Gastrocnemius medialis (tissue), 4 donors: ENCODE data around the gene MCUR1. TPM values are rescaled to one million over a fixed set of nuclear protein-coding genes. Genes with fewer than 3 reads are reported as not detected.
"Not testable (repeated sequence)": the region's sequence is repeated elsewhere in the genome, so short reads cannot be mapped to it uniquely, and the experiment has no call there.

Experiments
- ATAC-seq, 2 donors: fragments of 150-250 bp; one replicate each; pipeline ENCODE4 v1.9.1; 2016
- DNase-seq, 2 donors: peaks; one replicate each; pipeline ENCODE4 v3.0.0-alpha.2; 2019
- H3K27ac ChIP-seq, 4 donors: fragments of 200-600 bp; sonication (generic); 1 replicate in 1 of 4; 2 replicates in 3 of 4; pipeline ENCODE4 v1.5.1; 2016 to 2018; ENCODE audit warnings: mild to moderate bottlenecking in 2 of 4, moderate library complexity in 1 of 4
- H3K27me3 ChIP-seq, 3 donors: fragments of 200-600 bp; sonication (generic) in 2 of 3; 1 replicate in 1 of 3; 2 replicates in 2 of 3; pipeline versions ENCODE4 v1.5.1 to v1.6.0; 2016 to 2019; ENCODE audit warnings: mild to moderate bottlenecking in 1 of 3, moderate library complexity in 1 of 3
- H3K36me3 ChIP-seq, 2 donors: fragments of 200-600 bp; sonication (generic) in 1 of 2; one replicate each; pipeline ENCODE4 v1.5.1; 2017 to 2018
- H3K4me1 ChIP-seq, 2 donors: fragments of 200-600 bp; sonication (generic) in 1 of 2; one replicate each; pipeline ENCODE4 v1.5.1; 2016 to 2017; ENCODE audit warnings: mild to moderate bottlenecking in 2 of 2
- H3K4me3 ChIP-seq, 4 donors: fragments of 200-600 bp; sonication (generic) in 3 of 4; 1 replicate in 1 of 4; 2 replicates in 3 of 4; pipeline ENCODE4 v1.5.1; 2016 to 2019; ENCODE audit warnings: mild to moderate bottlenecking in 2 of 4
- H3K9me3 ChIP-seq, 3 donors: fragments of 200-600 bp; sonication (generic) in 2 of 3; 1 replicate in 1 of 3; 2 replicates in 2 of 3; pipeline ENCODE4 v1.5.1; 2016 to 2019
- CTCF ChIP-seq, 5 experiments: fragments of 450-650 bp in 3 of 5; fragments of 200-600 bp in 2 of 5; sonication (generic) in 2 of 5; IDR thresholded peaks in 4 of 5; conservative IDR thresholded peaks in 1 of 5; 1 replicate in 4 of 5; 2 replicates in 1 of 5; pipeline ENCODE4 v1.5.1; 2016 to 2019; ENCODE audit warnings: antibody characterized with exemption in 5 of 5, mild to moderate bottlenecking in 3 of 5, moderate library complexity in 3 of 5
- POLR2A ChIP-seq, 2 donors: fragments of 450-650 bp; IDR thresholded peaks; one replicate each; pipeline ENCODE4 v1.6.1; 2017; ENCODE audit warnings: antibody characterized with exemption in 2 of 2, mild to moderate bottlenecking in 2 of 2, moderate library complexity in 2 of 2
- in situ Hi-C, 4 donors: fragments of 200-750 bp; cut with MboI; loops; one replicate each; pipeline versions ENCODE4 v1.15.0 to v1.8.0; 2017; ENCODE audit warnings: low sequenced_read_pairs in 4 of 4
- intact Hi-C: fragments of 100-400 bp; cut with DNase I; formaldehyde crosslinking; loops from one replicate; pipeline ENCODE4 v1.15.1; 2023; ENCODE audit warnings: low total_unique reads
- total RNA-seq, 4 donors: library from RNA; depleted of rRNA; stranded (reverse); fragments of >200 nt; gene quantifications; one replicate each; pipeline versions ENCODE4 v1.1.0 to v1.2.3, GENCODE V29; 2016

The MCUR1 gene
- total RNA-seq, 4 donors from 2014 or later, result 9.5 to 29.4 (median 18.1) TPM

- Histone ChIP-seq H3K4me3 (no peak overlapping the region), H3K9me3 (no peaks in the 10 kb centered on the region), H3K27me3 (no peaks in the 10 kb centered on the region), H3K36me3 (no peaks in the 10 kb centered on the region), H3K27ac (no peak overlapping the region), H3K4me1 (no peaks in the 10 kb centered on the region)
- ATAC-seq (no peak), DNase-seq (no peak)
- TF ChIP-seq CTCF (IDR thresholded peaks at IDR 0.05 in 4 of 5, conservative IDR thresholded peaks at IDR 0.05 in 1 of 5) (no peak), POLR2A (IDR thresholded peaks at IDR 0.05) (no peak)
- in situ Hi-C loops, result no loop called here
- intact Hi-C loops, result no loop called here
Observed at GRCh38 chr6:13836170-13836569, 21.8 kb upstream of the MCUR1 start.

- intact Hi-C loops, result no loop called here
- no peak for DNase-seq
- H3K9me3 ChIP-seq, result no peaks in the 10 kb centered on the region
- H3K4me3 ChIP-seq, result no peak overlapping the region
- no peaks in the 10 kb centered on the region for H3K36me3 ChIP-seq
- no peak overlapping the region for H3K27ac ChIP-seq
- ATAC-seq, result no peak
- H3K4me1 ChIP-seq, result no peaks in the 10 kb centered on the region
- TF ChIP-seq CTCF (IDR thresholded peaks at IDR 0.05 in 4 of 5, conservative IDR thresholded peaks at IDR 0.05 in 1 of 5) (no peak), POLR2A (IDR thresholded peaks at IDR 0.05) (no peak)
- H3K27me3 ChIP-seq, result no peaks in the 10 kb centered on the region
- in situ Hi-C loops, result no loop called here
Observed at GRCh38 chr6:13834790-13835189, 20.4 kb upstream of the MCUR1 start.

- ATAC-seq, H3K9me3 ChIP-seq, H3K36me3 ChIP-seq, intact Hi-C loops, H3K4me1 ChIP-seq, H3K27ac ChIP-seq, in situ Hi-C loops, DNase-seq, H3K4me3 ChIP-seq, H3K27me3 ChIP-seq: not testable (repeated sequence)
Observed at GRCh38 chr6:13834018-13834417, 19.7 kb upstream of the MCUR1 start.

- Histone ChIP-seq H3K27ac (no peak overlapping the region), H3K4me1 (no peaks in the 10 kb centered on the region), H3K27me3 (no peaks in the 10 kb centered on the region), H3K9me3 (no peaks in the 10 kb centered on the region), H3K36me3 (no peaks in the 10 kb centered on the region), H3K4me3 (no peak overlapping the region)
- intact Hi-C loops, result no loop called here
- DNase-seq, result no peak
- in situ Hi-C loops, result no loop called here
- ATAC-seq, result no peak
- TF ChIP-seq POLR2A (IDR thresholded peaks at IDR 0.05), result no peak
- TF ChIP-seq CTCF (IDR thresholded peaks at IDR 0.05 in 4 of 5, conservative IDR thresholded peaks at IDR 0.05 in 1 of 5), result no peak
Observed at GRCh38 chr6:13832778-13833177, 18.4 kb upstream of the MCUR1 start.

- no peak for ATAC-seq
- no peaks in the 10 kb centered on the region for H3K9me3 ChIP-seq
- no peak for DNase-seq
- no peak overlapping the region for H3K27ac ChIP-seq
- TF ChIP-seq POLR2A (IDR thresholded peaks at IDR 0.05) (no peak), CTCF (IDR thresholded peaks at IDR 0.05 in 4 of 5, conservative IDR thresholded peaks at IDR 0.05 in 1 of 5) (no peak)
- in situ Hi-C loops, result no loop called here
- H3K4me3 ChIP-seq, result no peak overlapping the region
- no peaks in the 10 kb centered on the region for H3K27me3 ChIP-seq
- intact Hi-C loops, result no loop called here
- H3K36me3 ChIP-seq, result no peaks in the 10 kb centered on the region
- no peaks in the 10 kb centered on the region for H3K4me1 ChIP-seq
Observed at GRCh38 chr6:13831615-13832014, 17.3 kb upstream of the MCUR1 start.
